Vagina (tissue), 2 donors: Measurements from ENCODE around the gene CCDC13.

Experiments used
- CTCF ChIP-seq, 3 experiments: fragments of 450-650 bp in 2 of 3; fragments of 200-600 bp in 1 of 3; sonication (generic) in 1 of 3; IDR thresholded peaks; one replicate each; pipeline ENCODE4 v1.5.1; 2017 to 2019; ENCODE audit warnings: antibody characterized with exemption in 3 of 3, mild to moderate bottlenecking in 2 of 3, moderate library complexity in 2 of 3
- POLR2A ChIP-seq, 2 donors: fragments of 450-650 bp; IDR thresholded peaks; one replicate each; pipeline ENCODE4 v1.6.1; 2017; ENCODE audit warnings: antibody characterized with exemption in 2 of 2, mild to moderate bottlenecking in 2 of 2, moderate library complexity in 2 of 2
- POLR2AphosphoS5 ChIP-seq, 2 donors: sonication (generic); formaldehyde crosslinking; IDR thresholded peaks; one replicate each; pipeline ENCODE4 v1.9.0; 2017; ENCODE audit warnings: antibody characterized with exemption in 2 of 2, mild to moderate bottlenecking in 2 of 2, low read depth in 1 of 2; ENCODE audit not compliant: insufficient read depth in 1 of 2

- TF ChIP-seq CTCF (IDR thresholded peaks at IDR 0.05) (no peak), POLR2A (IDR thresholded peaks at IDR 0.05) (no peak), POLR2AphosphoS5 (IDR thresholded peaks at IDR 0.05; ENCODE audit: insufficient read depth in 1 of 2, low read depth in 1 of 2) (no peak)
Observed at GRCh38 chr3:42819351-42819965, 46.4 kb upstream of the CCDC13 start.
